ENCODE results near the gene YIPF3. TPM values are rescaled to one million over a fixed set of nuclear protein-coding genes. Genes with fewer than 3 reads are reported as not detected.

YIPF3 gene
- total and polyA plus RNA-seq, 3 experiments from 2014 or later = 48.9 to 86.5 (median 49.1) TPM

GRCh38 chr6:43496370-43497128, 20.2 kb downstream of the YIPF3 start:
- no peak overlapping the region for H3K27ac ChIP-seq (ENCODE audit: low read depth, low read length)
- Mint-ChIP-seq H3K4me3 (no peak overlapping the region), H3K27ac (peak overlapping the region in 5 of 8 donors; percentile 33 to 86 (median 62)), H3K27me3 (no peaks in the 10 kb centered on the region), H3K36me3 (peaks cover 0 to 49% (median 2%) of the 10 kb centered on the region in 3 donors), H3K9me3 (no peaks in the 10 kb centered on the region), H3K4me1 (peaks cover 26 to 41% (median 28%) of the 10 kb centered on the region in 3 donors)
- no peak overlapping the region for H3K4me3 ChIP-seq (ENCODE audit: low read length)
- ChIA-PET POLR2A (no interaction called here), CTCF (interaction anchor here (0.7 to 10.1 kb wide), 6 partner anchors 8 to 233 kb away, joined by 3 to 93 read pairs (median 8); partner anchors contain the start of genes DLK2 and TJAP1)
- H3K27me3 ChIP-seq (ENCODE audit: insufficient read depth, low read length, poor library complexity, severe bottlenecking) = no peaks in the 10 kb centered on the region
- H3K36me3 ChIP-seq (ENCODE audit: insufficient read depth, low read length) = peaks cover 27% of the 10 kb centered on the region
- H3K4me1 ChIP-seq (ENCODE audit: insufficient read depth, low read length) = peaks cover 22% of the 10 kb centered on the region
- DNase-seq = no peak
- H3K9me3 ChIP-seq (ENCODE audit: low read length) = no peaks in the 10 kb centered on the region

GRCh38 chr6:43495409-43495941, 21.3 kb downstream of the YIPF3 start:
- no peak overlapping the region for H3K4me3 ChIP-seq (ENCODE audit: low read length)
- Mint-ChIP-seq H3K27ac (peak overlapping the region in 7 of 8 donors; percentile 54 to 92 (median 88)), H3K36me3 (peaks cover 0 to 40% (median 0%) of the 10 kb centered on the region in 3 donors), H3K9me3 (no peaks in the 10 kb centered on the region), H3K4me3 (peak overlapping the region in 6 of 7 donors; percentile 33 to 72 (median 63)), H3K4me1 (peaks cover 26 to 41% (median 28%) of the 10 kb centered on the region in 3 donors), H3K27me3 (no peaks in the 10 kb centered on the region)
- ChIA-PET POLR2A (interaction anchor here (1.9 kb wide), 1 partner anchor 18 kb away, joined by 6 read pairs; the partner anchor contains the start of gene TJAP1), CTCF (interaction anchor here (0.7 to 10.1 kb wide), 8 partner anchors 9 to 90 kb away, joined by 3 to 93 read pairs (median 8); partner anchors contain the start of genes DLK2 and TJAP1)
- peaks cover 21% of the 10 kb centered on the region for H3K36me3 ChIP-seq (ENCODE audit: insufficient read depth, low read length)
- H3K9me3 ChIP-seq (ENCODE audit: low read length) = no peaks in the 10 kb centered on the region
- H3K4me1 ChIP-seq (ENCODE audit: insufficient read depth, low read length) = peaks cover 22% of the 10 kb centered on the region
- no peaks in the 10 kb centered on the region for H3K27me3 ChIP-seq (ENCODE audit: insufficient read depth, low read length, poor library complexity, severe bottlenecking)
- peak in 1 of 5 donors; percentile 57 for DNase-seq
- no peak overlapping the region for H3K27ac ChIP-seq (ENCODE audit: low read depth, low read length)

- Histone ChIP-seq H3K4me1 (ENCODE audit: insufficient read depth, low read length) (peaks cover 22% of the 10 kb centered on the region), H3K27me3 (ENCODE audit: insufficient read depth, low read length, poor library complexity, severe bottlenecking) (no peaks in the 10 kb centered on the region), H3K4me3 (ENCODE audit: low read length) (no peak overlapping the region), H3K27ac (ENCODE audit: low read depth, low read length) (peak overlapping the region; percentile 16), H3K36me3 (ENCODE audit: insufficient read depth, low read length) (peaks cover 15% of the 10 kb centered on the region), H3K9me3 (ENCODE audit: low read length) (no peaks in the 10 kb centered on the region)
- peak overlapping the region in 7 of 8 donors; percentile 58 to 92 (median 87) for H3K27ac Mint-ChIP-seq
- no peaks in the 10 kb centered on the region for H3K27me3 Mint-ChIP-seq
- peaks cover 26 to 48% (median 31%) of the 10 kb centered on the region in 3 donors for H3K4me1 Mint-ChIP-seq
- H3K36me3 Mint-ChIP-seq = peaks cover 0 to 40% (median 3%) of the 10 kb centered on the region in 3 donors
- ChIA-PET POLR2A (interaction anchor here (0.8 to 1.9 kb wide), 2 partner anchors 15 to 17 kb away, joined by 6 to 14 read pairs; partner anchors contain the start of genes LRRC73 and TJAP1), CTCF (interaction anchor here (0.7 to 10.1 kb wide), 7 partner anchors 8 to 89 kb away, joined by 3 to 93 read pairs (median 9); partner anchors contain the start of genes DLK2 and TJAP1)
- no peak for DNase-seq
- peak overlapping the region in 1 of 7 donors; percentile 72 for H3K4me3 Mint-ChIP-seq
- no peaks in the 10 kb centered on the region for H3K9me3 Mint-ChIP-seq
These were observed 22.0 kb downstream of the YIPF3 start for GRCh38 chr6:43494766-43495165.

- H3K4me3 ChIP-seq (ENCODE audit: low read length) = no peak overlapping the region
- no peak overlapping the region for H3K27ac ChIP-seq (ENCODE audit: low read depth, low read length)
- peaks cover 11% of the 10 kb centered on the region for H3K36me3 ChIP-seq (ENCODE audit: insufficient read depth, low read length)
- H3K9me3 Mint-ChIP-seq = no peaks in the 10 kb centered on the region
- CTCF ChIA-PET = interaction anchor here (0.7 to 10.1 kb wide), 5 partner anchors 10 to 40 kb away, joined by 3 to 93 read pairs (median 10); partner anchors contain the start of genes DLK2 and TJAP1
- no peak for DNase-seq
- H3K27me3 Mint-ChIP-seq = no peaks in the 10 kb centered on the region
- POLR2A ChIA-PET = interaction anchor here (0.8 to 1.9 kb wide), 2 partner anchors 16 to 17 kb away, joined by 6 to 14 read pairs; partner anchors contain the start of genes LRRC73 and TJAP1
- peaks cover 0 to 38% (median 3%) of the 10 kb centered on the region in 3 donors for H3K36me3 Mint-ChIP-seq
- peak overlapping the region in 1 of 7 donors; percentile 42 for H3K4me3 Mint-ChIP-seq
- peaks cover 22% of the 10 kb centered on the region for H3K4me1 ChIP-seq (ENCODE audit: insufficient read depth, low read length)
- peaks cover 26 to 48% (median 31%) of the 10 kb centered on the region in 3 donors for H3K4me1 Mint-ChIP-seq
- H3K27me3 ChIP-seq (ENCODE audit: insufficient read depth, low read length, poor library complexity, severe bottlenecking) = no peaks in the 10 kb centered on the region
- peak overlapping the region in 7 of 8 donors; percentile 23 to 88 (median 81) for H3K27ac Mint-ChIP-seq
- H3K9me3 ChIP-seq (ENCODE audit: low read length) = no peaks in the 10 kb centered on the region
These were observed 22.4 kb downstream of the YIPF3 start for GRCh38 chr6:43494321-43494720.

- POLR2A ChIA-PET = interaction anchor here (0.8 to 1.9 kb wide), 2 partner anchors 16 kb away, joined by 6 to 14 read pairs; partner anchors contain the start of genes LRRC73 and TJAP1
- Histone ChIP-seq H3K9me3 (ENCODE audit: low read length) (no peaks in the 10 kb centered on the region), H3K27me3 (ENCODE audit: insufficient read depth, low read length, poor library complexity, severe bottlenecking) (no peaks in the 10 kb centered on the region), H3K4me3 (ENCODE audit: low read length) (no peak overlapping the region), H3K27ac (ENCODE audit: low read depth, low read length) (no peak overlapping the region), H3K36me3 (ENCODE audit: insufficient read depth, low read length) (peaks cover 6% of the 10 kb centered on the region), H3K4me1 (ENCODE audit: insufficient read depth, low read length) (peaks cover 22% of the 10 kb centered on the region)
- CTCF ChIA-PET = interaction anchor here (2.9 to 10.1 kb wide), 2 partner anchors 11 to 39 kb away, joined by 13 to 93 read pairs; partner anchors contain the start of gene DLK2
- Mint-ChIP-seq H3K4me3 (peak overlapping the region in 3 of 7 donors; percentile 20 to 63 (median 42)), H3K27me3 (no peaks in the 10 kb centered on the region), H3K27ac (peak overlapping the region in 7 of 8 donors; percentile 23 to 88 (median 81)), H3K9me3 (no peaks in the 10 kb centered on the region), H3K36me3 (peaks cover 0 to 38% (median 3%) of the 10 kb centered on the region in 3 donors), H3K4me1 (peaks cover 26 to 52% (median 34%) of the 10 kb centered on the region in 3 donors)
- DNase-seq = no peak
These were observed 22.9 kb downstream of the YIPF3 start for GRCh38 chr6:43493833-43494232.

- Histone ChIP-seq H3K4me3 (ENCODE audit: low read length) (no peak overlapping the region), H3K36me3 (ENCODE audit: insufficient read depth, low read length) (peaks cover under 1% of the 10 kb centered on the region), H3K27ac (ENCODE audit: low read depth, low read length) (no peak overlapping the region), H3K4me1 (ENCODE audit: insufficient read depth, low read length) (peaks cover 22% of the 10 kb centered on the region), H3K27me3 (ENCODE audit: insufficient read depth, low read length, poor library complexity, severe bottlenecking) (no peaks in the 10 kb centered on the region), H3K9me3 (ENCODE audit: low read length) (no peaks in the 10 kb centered on the region)
- Mint-ChIP-seq H3K36me3 (peaks cover 0 to 34% (median 3%) of the 10 kb centered on the region in 3 donors), H3K9me3 (no peaks in the 10 kb centered on the region), H3K27ac (peak overlapping the region in 7 of 8 donors; percentile 7 to 85 (median 25)), H3K4me1 (peaks cover 26 to 52% (median 34%) of the 10 kb centered on the region in 3 donors), H3K27me3 (no peaks in the 10 kb centered on the region), H3K4me3 (no peak overlapping the region)
- no peak for DNase-seq
- ChIA-PET CTCF (interaction anchor here (1.7 to 10.1 kb wide), 2 partner anchors 12 to 39 kb away, joined by 4 to 93 read pairs; no protein-coding TSS in a partner anchor), POLR2A (no interaction called here)
These were observed 23.5 kb downstream of the YIPF3 start for GRCh38 chr6:43493230-43493629.

- POLR2A ChIA-PET = no interaction called here
- Histone ChIP-seq H3K27me3 (ENCODE audit: insufficient read depth, low read length, poor library complexity, severe bottlenecking) (no peaks in the 10 kb centered on the region), H3K9me3 (ENCODE audit: low read length) (no peaks in the 10 kb centered on the region), H3K36me3 (ENCODE audit: insufficient read depth, low read length) (no peaks in the 10 kb centered on the region), H3K4me1 (ENCODE audit: insufficient read depth, low read length) (peaks cover 22% of the 10 kb centered on the region), H3K4me3 (ENCODE audit: low read length) (no peak overlapping the region), H3K27ac (ENCODE audit: low read depth, low read length) (no peak overlapping the region)
- Mint-ChIP-seq H3K4me3 (no peak overlapping the region), H3K27me3 (no peaks in the 10 kb centered on the region), H3K27ac (peak overlapping the region in 4 of 8 donors; percentile 17 to 95 (median 67)), H3K36me3 (peaks cover 0 to 31% (median 3%) of the 10 kb centered on the region in 3 donors), H3K9me3 (no peaks in the 10 kb centered on the region), H3K4me1 (peaks cover 26 to 52% (median 34%) of the 10 kb centered on the region in 3 donors)
- DNase-seq = no peak
- CTCF ChIA-PET = interaction anchor here (1.7 to 10.1 kb wide), 2 partner anchors 12 to 39 kb away, joined by 4 to 93 read pairs; no protein-coding TSS in a partner anchor
These were observed 24.1 kb downstream of the YIPF3 start for GRCh38 chr6:43492673-43493072.

Measured in CD8-positive, alpha-beta memory T cell (primary cell).